ENCODE data around the gene ABHD6.
"Not testable (repeated sequence)": the region's sequence is repeated elsewhere in the genome, so short reads cannot be mapped to it uniquely, and the experiment has no call there.

Gene ABHD6

DNA sequence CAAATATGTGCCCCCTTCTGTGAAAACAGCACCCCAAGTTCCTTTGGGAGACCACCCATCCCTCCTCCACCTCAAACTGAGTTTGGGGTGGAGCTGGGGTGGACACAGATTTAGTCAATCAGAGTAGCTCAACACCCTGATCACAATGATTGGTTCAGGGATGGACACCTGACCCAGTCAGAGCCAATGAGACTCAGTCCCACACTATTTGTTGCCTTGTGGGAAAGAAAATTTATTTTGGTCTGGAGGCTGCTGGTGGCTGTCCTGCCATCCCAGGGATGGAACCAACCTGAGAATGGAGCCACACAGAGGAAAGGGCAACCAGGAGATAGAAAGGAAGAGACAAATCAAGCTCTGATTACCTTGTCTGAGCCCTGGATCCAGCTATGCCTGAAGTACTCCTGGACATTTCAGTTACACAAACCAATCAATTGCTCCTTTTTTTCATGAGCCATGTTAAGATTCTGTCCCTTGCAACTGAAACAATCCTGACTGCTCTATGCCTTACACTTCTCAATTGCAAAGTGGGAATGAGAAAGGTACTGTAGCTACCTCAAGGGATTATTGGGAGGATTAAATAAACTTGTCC is 37.4 kb upstream of the ABHD6 start:
- TF ChIP-seq, protein P1, sequence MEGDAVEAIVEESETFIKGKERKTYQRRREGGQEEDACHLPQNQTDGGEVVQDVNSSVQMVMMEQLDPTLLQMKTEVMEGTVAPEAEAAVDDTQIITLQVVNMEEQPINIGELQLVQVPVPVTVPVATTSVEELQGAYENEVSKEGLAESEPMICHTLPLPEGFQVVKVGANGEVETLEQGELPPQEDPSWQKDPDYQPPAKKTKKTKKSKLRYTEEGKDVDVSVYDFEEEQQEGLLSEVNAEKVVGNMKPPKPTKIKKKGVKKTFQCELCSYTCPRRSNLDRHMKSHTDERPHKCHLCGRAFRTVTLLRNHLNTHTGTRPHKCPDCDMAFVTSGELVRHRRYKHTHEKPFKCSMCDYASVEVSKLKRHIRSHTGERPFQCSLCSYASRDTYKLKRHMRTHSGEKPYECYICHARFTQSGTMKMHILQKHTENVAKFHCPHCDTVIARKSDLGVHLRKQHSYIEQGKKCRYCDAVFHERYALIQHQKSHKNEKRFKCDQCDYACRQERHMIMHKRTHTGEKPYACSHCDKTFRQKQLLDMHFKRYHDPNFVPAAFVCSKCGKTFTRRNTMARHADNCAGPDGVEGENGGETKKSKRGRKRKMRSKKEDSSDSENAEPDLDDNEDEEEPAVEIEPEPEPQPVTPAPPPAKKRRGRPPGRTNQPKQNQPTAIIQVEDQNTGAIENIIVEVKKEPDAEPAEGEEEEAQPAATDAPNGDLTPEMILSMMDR (conservative IDR thresholded peaks at IDR 0.05; ENCODE audit: control insufficient read depth, insufficient read depth, low read depth, low read length) = no peak
- no peak for DNase-seq (ENCODE audit: low read depth)
- H3K4me3 ChIP-seq (ENCODE audit: control insufficient read depth, low read depth, low read length) = no peak overlapping the region

DNA sequence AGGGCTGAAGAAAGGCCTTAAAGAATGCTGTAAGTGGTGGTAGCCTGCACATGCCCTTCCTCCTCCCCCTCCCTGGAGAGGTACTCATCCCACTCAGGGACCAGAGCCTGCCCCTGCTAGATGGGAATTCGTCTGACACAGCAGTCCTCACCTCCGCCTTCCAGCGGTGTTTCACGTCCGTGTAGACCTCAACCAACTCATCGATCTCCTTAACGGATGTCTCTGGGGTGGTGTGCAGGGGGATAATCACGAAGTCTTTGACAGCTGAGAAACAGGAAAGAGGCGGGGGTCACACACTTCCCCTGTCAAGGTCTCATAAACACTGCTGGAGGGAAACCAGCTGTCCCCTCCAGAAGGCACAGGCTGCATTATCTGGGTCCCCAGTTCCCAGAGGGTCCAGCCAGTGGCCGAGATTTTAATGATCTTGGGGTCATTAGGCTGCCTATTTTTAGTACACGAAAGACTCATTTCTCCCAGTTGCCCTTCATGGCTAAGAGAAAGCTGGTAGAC is 36.7 kb upstream of the ABHD6 start:
- H3K4me3 ChIP-seq (ENCODE audit: control insufficient read depth, low read depth, low read length) = no peak overlapping the region
- no peak for DNase-seq (ENCODE audit: low read depth)
- TF ChIP-seq, protein P1 (conservative IDR thresholded peaks at IDR 0.05; ENCODE audit: control insufficient read depth, insufficient read depth, low read depth, low read length) = no peak

- DNase-seq (ENCODE audit: low read depth); H3K4me3 ChIP-seq (ENCODE audit: control insufficient read depth, low read depth, low read length): not testable (repeated sequence)
Measured at GRCh38 chr3:58201451-58201850, 36.1 kb upstream of the ABHD6 start.

- DNase-seq (ENCODE audit: low read depth) = no peak
- no peak overlapping the region for H3K4me3 ChIP-seq (ENCODE audit: control insufficient read depth, low read depth, low read length)
- TF ChIP-seq, protein P1 (conservative IDR thresholded peaks at IDR 0.05; ENCODE audit: control insufficient read depth, insufficient read depth, low read depth, low read length) = no peak
Measured at GRCh38 chr3:58202917-58203360, 34.7 kb upstream of the ABHD6 start.

- TF ChIP-seq, protein P1 (conservative IDR thresholded peaks at IDR 0.05; ENCODE audit: control insufficient read depth, insufficient read depth, low read depth, low read length) = no peak
- DNase-seq (ENCODE audit: low read depth) = no peak
Measured at GRCh38 chr3:58203541-58203940, 34.1 kb upstream of the ABHD6 start.

GRCh38 chr3:58204720-58205119 is 32.9 kb upstream of the ABHD6 start:
- no peak for DNase-seq (ENCODE audit: low read depth)
- H3K4me3 ChIP-seq (ENCODE audit: control insufficient read depth, low read depth, low read length) = no peak overlapping the region
- TF ChIP-seq, protein P1 (conservative IDR thresholded peaks at IDR 0.05; ENCODE audit: control insufficient read depth, insufficient read depth, low read depth, low read length) = no peak

More at GRCh38 chr3:58203541-58203940, 34.1 kb upstream of the ABHD6 start:
- H3K4me3 ChIP-seq (ENCODE audit: control insufficient read depth, low read depth, low read length) = no peak overlapping the region

DNA sequence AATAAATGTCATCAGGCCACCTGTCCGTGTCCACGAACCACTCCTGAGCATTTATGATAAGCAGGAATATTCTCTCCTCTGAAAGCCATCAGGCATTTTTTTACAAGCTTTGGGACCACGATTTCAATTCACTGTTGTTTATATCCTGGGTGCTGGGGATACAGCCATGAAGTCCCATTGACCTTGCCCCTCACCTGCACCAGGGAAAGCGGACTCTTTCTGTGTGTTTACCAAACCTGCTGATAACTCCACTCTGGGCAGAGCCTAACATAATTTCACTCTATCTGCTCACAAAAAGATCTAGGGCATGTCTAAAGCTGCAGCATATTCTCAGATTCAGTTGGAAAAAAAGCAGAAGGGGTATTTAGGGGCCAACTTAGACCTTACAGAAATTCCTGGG is 31.6 kb upstream of the ABHD6 start:
- TF ChIP-seq, protein P1 (conservative IDR thresholded peaks at IDR 0.05; ENCODE audit: control insufficient read depth, insufficient read depth, low read depth, low read length) = no peak
- H3K4me3 ChIP-seq (ENCODE audit: control insufficient read depth, low read depth, low read length) = no peak overlapping the region
- no peak for DNase-seq (ENCODE audit: low read depth)
